K562 (cell line): ENCODE measurements around the gene PDE6D. TPM values are rescaled to one million over a fixed set of nuclear protein-coding genes. Genes with fewer than 3 reads are reported as not detected.

Source experiments
- ATF7 ChIP-seq: fragments of 450-650 bp; IDR thresholded peaks from 2 replicates; pipeline ENCODE4 v1.7.1; 2014; ENCODE audit warnings: mild to moderate bottlenecking, moderate library complexity
- E2F3 ChIP-seq: fragments of 250-450 bp; sonication (Bioruptor Pico); IDR thresholded peaks from 2 replicates; pipeline ENCODE4 v1.4.0; 2020; ENCODE audit warnings: mild to moderate bottlenecking
- EP400 ChIP-seq: fragments of 450-650 bp; IDR thresholded peaks from 2 replicates; pipeline ENCODE4 v1.6.1; 2017; ENCODE audit warnings: antibody characterized with exemption, mild to moderate bottlenecking, moderate library complexity
- FOXM1 ChIP-seq, 2 experiments: fragments of 450-650 bp in 1 of 2; sonication (generic) in 1 of 2; formaldehyde crosslinking in 1 of 2; IDR thresholded peaks; 2 replicates each; pipeline versions ENCODE4 v1.6.1 to v1.9.0; 2017 to 2022; ENCODE audit warnings: low read depth in 2 of 2, mild to moderate bottlenecking in 2 of 2, missing genetic modification reagents in 1 of 2, moderate library complexity in 1 of 2
- GATAD2B ChIP-seq: fragments of 450-650 bp; IDR thresholded peaks from 2 replicates; pipeline ENCODE4 v1.6.1; 2017; ENCODE audit warnings: mild to moderate bottlenecking, borderline replicate concordance
- PML ChIP-seq: IDR thresholded peaks from 2 replicates; pipeline ENCODE4 v1.6.1; 2012; ENCODE audit warnings: low read length, inconsistent platforms
- SREBF1 ChIP-seq: fragments of 150-350 bp; IDR thresholded peaks from 2 replicates; pipeline ENCODE4 v1.6.1; 2014; ENCODE audit warnings: antibody characterized with exemption, low read depth, low read length, borderline replicate concordance
- TEAD1 ChIP-seq, 2 experiments: fragments of 450-650 bp in 1 of 2; sonication (generic) in 1 of 2; formaldehyde crosslinking; IDR thresholded peaks; 2 replicates each; pipeline versions ENCODE4 v1.4.0 to v1.8.0; 2020 to 2022; ENCODE audit warnings: mild to moderate bottlenecking in 2 of 2, missing genetic modification reagents in 1 of 2
- TFAP4 ChIP-seq: sonication (generic); formaldehyde crosslinking; IDR thresholded peaks from 2 replicates; pipeline ENCODE4 v1.8.0; 2022; ENCODE audit warnings: missing genetic modification reagents, mild to moderate bottlenecking, moderate library complexity, borderline replicate concordance
- UBTF ChIP-seq, 2 experiments: IDR thresholded peaks; 2 replicates each; pipeline ENCODE4 v1.6.1; 2012; ENCODE audit warnings: improper control_type of control experiment in 2 of 2, low read depth in 2 of 2, low read length in 2 of 2, borderline replicate concordance in 1 of 2
- ZKSCAN8 ChIP-seq: fragments of 200-800 bp; sonication (Bioruptor generic); IDR thresholded peaks from 2 replicates; pipeline ENCODE4 v1.6.1; 2016; ENCODE audit warnings: missing genetic modification characterization, missing compliant biosample characterization
- polyA plus RNA-seq, 8 experiments: library from polyadenylated mRNA; depleted of rRNA in 4 of 8; stranded (reverse) in 5 of 8; unstranded in 3 of 8; fragments of >200 nt; fragmentation: Nextera tagmentation in 2 of 8; fragmentation: Illumina TruSeq in 1 of 8; extraction: Ambion mirVana in 2 of 8; extraction: Trizol in 1 of 8; gene quantifications; 2 replicates each; pipeline versions ENCODE4 v1.2.1 to v1.2.3, GENCODE V29; 2011 to 2014; ENCODE audit warnings: inconsistent platforms in 1 of 8, missing spikeins in 1 of 8
- total RNA-seq, 7 experiments: library from RNA; depleted of rRNA in 6 of 7; stranded (reverse); fragments of >200 nt in 6 of 7; fragmentation: Illumina TruSeq in 2 of 7; extraction: Trizol in 2 of 7; gene quantifications; 2 replicates each; pipeline versions ENCODE4 v1.2.1 to v1.2.3, GENCODE V29; 2011 to 2021; ENCODE audit warnings: low replicate concordance in 1 of 7
- TF ChIP-seq, protein P1 (sequence below): fragments of 450-650 bp; IDR thresholded peaks from 2 replicates; pipeline ENCODE4 v1.7.1; 2018; ENCODE audit warnings: mild to moderate bottlenecking, low read depth; ENCODE audit not compliant: partially characterized antibody
- TF ChIP-seq, protein P2 (sequence below), 2 experiments: IDR thresholded peaks in 1 of 2; conservative IDR thresholded peaks in 1 of 2; 2 replicates each; pipeline ENCODE4 v1.6.1; 2016; ENCODE audit warnings: low read depth in 2 of 2, mild to moderate bottlenecking in 1 of 2, missing compliant biosample characterization in 1 of 2, missing genetic modification characterization in 1 of 2, moderate library complexity in 1 of 2
- TF ChIP-seq, protein P3 (sequence below): fragments of 200-800 bp; sonication (Bioruptor generic); IDR thresholded peaks from 2 replicates; pipeline ENCODE4 v1.6.1; 2017; ENCODE audit warnings: missing genetic modification characterization, missing compliant biosample characterization

The PDE6D gene
- total and polyA plus RNA-seq, 9 of the 15 experiments (the other 6 are each of a cell fraction or from before 2014, with no cell fraction given) = 0.65 to 11.6 (median 7.0) TPM

GRCh38 chr2:231707927-231708772 lies 72.9 kb downstream of the PDE6D start, which contains the start of gene PTMA (continued):
- TF ChIP-seq, protein P1, sequence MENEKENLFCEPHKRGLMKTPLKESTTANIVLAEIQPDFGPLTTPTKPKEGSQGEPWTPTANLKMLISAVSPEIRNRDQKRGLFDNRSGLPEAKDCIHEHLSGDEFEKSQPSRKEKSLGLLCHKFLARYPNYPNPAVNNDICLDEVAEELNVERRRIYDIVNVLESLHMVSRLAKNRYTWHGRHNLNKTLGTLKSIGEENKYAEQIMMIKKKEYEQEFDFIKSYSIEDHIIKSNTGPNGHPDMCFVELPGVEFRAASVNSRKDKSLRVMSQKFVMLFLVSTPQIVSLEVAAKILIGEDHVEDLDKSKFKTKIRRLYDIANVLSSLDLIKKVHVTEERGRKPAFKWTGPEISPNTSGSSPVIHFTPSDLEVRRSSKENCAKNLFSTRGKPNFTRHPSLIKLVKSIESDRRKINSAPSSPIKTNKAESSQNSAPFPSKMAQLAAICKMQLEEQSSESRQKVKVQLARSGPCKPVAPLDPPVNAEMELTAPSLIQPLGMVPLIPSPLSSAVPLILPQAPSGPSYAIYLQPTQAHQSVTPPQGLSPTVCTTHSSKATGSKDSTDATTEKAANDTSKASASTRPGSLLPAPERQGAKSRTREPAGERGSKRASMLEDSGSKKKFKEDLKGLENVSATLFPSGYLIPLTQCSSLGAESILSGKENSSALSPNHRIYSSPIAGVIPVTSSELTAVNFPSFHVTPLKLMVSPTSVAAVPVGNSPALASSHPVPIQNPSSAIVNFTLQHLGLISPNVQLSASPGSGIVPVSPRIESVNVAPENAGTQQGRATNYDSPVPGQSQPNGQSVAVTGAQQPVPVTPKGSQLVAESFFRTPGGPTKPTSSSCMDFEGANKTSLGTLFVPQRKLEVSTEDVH = peak; percentile 63
- TF ChIP-seq, protein P2, sequence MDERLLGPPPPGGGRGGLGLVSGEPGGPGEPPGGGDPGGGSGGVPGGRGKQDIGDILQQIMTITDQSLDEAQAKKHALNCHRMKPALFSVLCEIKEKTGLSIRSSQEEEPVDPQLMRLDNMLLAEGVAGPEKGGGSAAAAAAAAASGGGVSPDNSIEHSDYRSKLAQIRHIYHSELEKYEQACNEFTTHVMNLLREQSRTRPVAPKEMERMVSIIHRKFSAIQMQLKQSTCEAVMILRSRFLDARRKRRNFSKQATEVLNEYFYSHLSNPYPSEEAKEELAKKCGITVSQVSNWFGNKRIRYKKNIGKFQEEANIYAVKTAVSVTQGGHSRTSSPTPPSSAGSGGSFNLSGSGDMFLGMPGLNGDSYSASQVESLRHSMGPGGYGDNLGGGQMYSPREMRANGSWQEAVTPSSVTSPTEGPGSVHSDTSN (CRISPR knock-in tag; IDR thresholded peaks at IDR 0.05; ENCODE audit: low read depth) = peak; percentile 37; the same call in 1 of the 2 replicates
- TF ChIP-seq, protein P2 (tag; conservative IDR thresholded peaks at IDR 0.05; ENCODE audit: low read depth) = peak; percentile 58; the same call in 1 of the 2 replicates
- no peak for TF ChIP-seq SREBF1
- peak; percentile 66 for TF ChIP-seq ATF7
- peak; percentile 84 for TF ChIP-seq PML
- TF ChIP-seq FOXM1 (IDR thresholded peaks at IDR 0.05; ENCODE audit: low read depth) = peak; percentile 34; the same call in 1 of the 2 replicates
- TF ChIP-seq FOXM1 (CRISPR knock-in tag; IDR thresholded peaks at IDR 0.05; ENCODE audit: low read depth) = no peak
- no peak; the same call in 1 of the 2 replicates for TF ChIP-seq ZKSCAN8 (CRISPR knock-in tag)
- TF ChIP-seq UBTF (IDR thresholded peaks at IDR 0.05; ENCODE audit: borderline replicate concordance in 1 of 2, low read depth in 2 of 2, low read length in 2 of 2) = no peak
- TF ChIP-seq, protein P3, sequence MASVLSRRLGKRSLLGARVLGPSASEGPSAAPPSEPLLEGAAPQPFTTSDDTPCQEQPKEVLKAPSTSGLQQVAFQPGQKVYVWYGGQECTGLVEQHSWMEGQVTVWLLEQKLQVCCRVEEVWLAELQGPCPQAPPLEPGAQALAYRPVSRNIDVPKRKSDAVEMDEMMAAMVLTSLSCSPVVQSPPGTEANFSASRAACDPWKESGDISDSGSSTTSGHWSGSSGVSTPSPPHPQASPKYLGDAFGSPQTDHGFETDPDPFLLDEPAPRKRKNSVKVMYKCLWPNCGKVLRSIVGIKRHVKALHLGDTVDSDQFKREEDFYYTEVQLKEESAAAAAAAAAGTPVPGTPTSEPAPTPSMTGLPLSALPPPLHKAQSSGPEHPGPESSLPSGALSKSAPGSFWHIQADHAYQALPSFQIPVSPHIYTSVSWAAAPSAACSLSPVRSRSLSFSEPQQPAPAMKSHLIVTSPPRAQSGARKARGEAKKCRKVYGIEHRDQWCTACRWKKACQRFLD = 0 out of 2 replicates have a peak, but pooled peaks have one; percentile 1
- TF ChIP-seq EP400 = peak; percentile 52
- TF ChIP-seq GATAD2B = 0 out of 2 replicates have a peak, but pooled peaks have one; percentile 55
- TF ChIP-seq TEAD1 (CRISPR knock-in tag; IDR thresholded peaks at IDR 0.05) = 0 out of 4 replicates have a peak, but pooled peaks of 1 of the 2 experiments have one; percentile 65
- 0 out of 2 replicates have a peak, but pooled peaks have one; percentile 42 for TF ChIP-seq E2F3 (CRISPR knock-in tag)
- peak; percentile 97 for TF ChIP-seq TFAP4 (CRISPR knock-in tag)
